Liver (tissue), 9 donors: ENCODE results near the gene SEMA4D. TPM values are rescaled to one million over a fixed set of nuclear protein-coding genes. Genes with fewer than 3 reads are reported as not detected.

Source experiments
- DNase-seq: peaks from one replicate; pipeline ENCODE4 v3.0.0-alpha.2; 2017; ENCODE audit warnings: low spot score
- H3K27ac ChIP-seq, 2 donors: one replicate each; pipeline ENCODE4 v1.7.0; 2013; ENCODE audit warnings: inconsistent platforms in 2 of 2, low read length in 2 of 2, control low read depth in 1 of 2, low read depth in 1 of 2, mild to moderate bottlenecking in 1 of 2
- H3K27me3 ChIP-seq, 4 donors: one replicate each; pipeline versions ENCODE4 v1.6.1 to v1.7.0; 2013; ENCODE audit warnings: low read length in 3 of 4, inconsistent platforms in 1 of 4, mild to moderate bottlenecking in 1 of 4, moderate library complexity in 1 of 4; ENCODE audit not compliant: control insufficient read depth in 4 of 4, insufficient read depth in 4 of 4
- H3K36me3 ChIP-seq, 4 donors: one replicate each; pipeline versions ENCODE4 v1.6.1 to v1.7.0; 2013; ENCODE audit warnings: low read length in 3 of 4, mild to moderate bottlenecking in 3 of 4, low read depth in 1 of 4, moderate library complexity in 1 of 4; ENCODE audit not compliant: control insufficient read depth in 4 of 4, insufficient read depth in 3 of 4
- H3K4me1 ChIP-seq, 4 donors: one replicate each; pipeline versions ENCODE4 v1.6.1 to v1.7.0; 2013; ENCODE audit warnings: low read length in 3 of 4, mild to moderate bottlenecking in 3 of 4, moderate library complexity in 1 of 4; ENCODE audit not compliant: control insufficient read depth in 4 of 4, insufficient read depth in 4 of 4
- H3K4me3 ChIP-seq, 3 donors: one replicate each; pipeline versions ENCODE4 v1.6.1 to v1.7.0; 2013; ENCODE audit warnings: low read length in 3 of 3, control low read depth in 1 of 3, low read depth in 1 of 3, mild to moderate bottlenecking in 1 of 3
- H3K9ac ChIP-seq, 2 donors: one replicate each; pipeline ENCODE4 v1.7.0; 2013; ENCODE audit warnings: low read length in 2 of 2, mild to moderate bottlenecking in 2 of 2, moderate library complexity in 2 of 2, control low read depth in 1 of 2, low read depth in 1 of 2
- H3K9me3 ChIP-seq, 4 donors: one replicate each; pipeline versions ENCODE4 v1.6.1 to v1.7.0; 2013; ENCODE audit warnings: low read length in 3 of 4; ENCODE audit not compliant: control insufficient read depth in 4 of 4
- EGR1 ChIP-seq, 2 donors: IDR thresholded peaks; 2 replicates each; pipeline ENCODE4 v1.6.1; 2016 to 2018; ENCODE audit warnings: antibody characterized with exemption in 2 of 2, low read depth in 2 of 2
- FOXA1 ChIP-seq: IDR thresholded peaks from 2 replicates; pipeline ENCODE4 v1.6.1; 2016; ENCODE audit warnings: antibody characterized with exemption
- FOXA2 ChIP-seq: IDR thresholded peaks from 2 replicates; pipeline ENCODE4 v1.6.1; 2016; ENCODE audit warnings: antibody characterized with exemption
- GABPA ChIP-seq, 2 donors: IDR thresholded peaks in 1 of 2; conservative IDR thresholded peaks in 1 of 2; 2 replicates each; pipeline ENCODE4 v1.6.1; 2016; ENCODE audit warnings: antibody characterized with exemption in 2 of 2, mild to moderate bottlenecking in 1 of 2, moderate library complexity in 1 of 2
- HNF4A ChIP-seq, 2 donors: conservative IDR thresholded peaks; 2 replicates each; pipeline ENCODE4 v1.6.1; 2016; ENCODE audit warnings: antibody characterized with exemption in 2 of 2, mild to moderate bottlenecking in 2 of 2
- HNF4G ChIP-seq: IDR thresholded peaks from 2 replicates; pipeline ENCODE4 v1.6.1; 2016; ENCODE audit warnings: antibody characterized with exemption
- JUND ChIP-seq, 2 donors: IDR thresholded peaks; 2 replicates each; pipeline ENCODE4 v1.6.1; 2016; ENCODE audit warnings: antibody characterized with exemption in 2 of 2
- NR2F2 ChIP-seq: IDR thresholded peaks from 2 replicates; pipeline ENCODE4 v1.6.1; 2016; ENCODE audit warnings: antibody characterized with exemption
- RAD21 ChIP-seq, 2 donors: IDR thresholded peaks; 2 replicates each; pipeline ENCODE4 v1.6.1; 2016; ENCODE audit warnings: antibody characterized with exemption in 2 of 2, mild to moderate bottlenecking in 2 of 2
- RXRA ChIP-seq, 2 donors: IDR thresholded peaks; 2 replicates each; pipeline ENCODE4 v1.6.1; 2017 to 2018; ENCODE audit warnings: antibody characterized with exemption in 2 of 2, mild to moderate bottlenecking in 1 of 2
- SP1 ChIP-seq: IDR thresholded peaks from 2 replicates; pipeline ENCODE4 v1.6.1; 2018; ENCODE audit warnings: antibody characterized with exemption, mild to moderate bottlenecking
- TAF1 ChIP-seq: conservative IDR thresholded peaks from 2 replicates; pipeline ENCODE4 v1.6.1; 2016; ENCODE audit warnings: antibody characterized with exemption, mild to moderate bottlenecking
- YY1 ChIP-seq: IDR thresholded peaks from 2 replicates; pipeline ENCODE4 v1.6.1; 2016; ENCODE audit warnings: antibody characterized with exemption, mild to moderate bottlenecking
- WGBS: extraction: QIAGEN DNeasy Blood & Tissue Kit; methylation state at CpG from one replicate; pipeline ENCODE4 v1.1.7; 2013; 5-methylcytosine and 5-hydroxymethylcytosine counted together
- polyA plus RNA-seq, 2 donors: library from polyadenylated mRNA; stranded (reverse) in 1 of 2; unstranded in 1 of 2; fragments of 200-250 nt in 1 of 2; fragments of >200 nt in 1 of 2; fragmentation: Nextera tagmentation in 1 of 2; extraction: Ambion mirVana in 1 of 2; gene quantifications; one replicate each; pipeline versions ENCODE4 v1.2.1 to v1.2.3, GENCODE V29; 2013 to 2015
- total RNA-seq, 2 donors: library from RNA; depleted of rRNA; stranded (reverse); fragments of >200 nt; gene quantifications; one replicate each; pipeline ENCODE4 v1.2.3, GENCODE V29; 2014
- TF ChIP-seq, protein P1 (sequence below): IDR thresholded peaks from 2 replicates; pipeline ENCODE4 v1.6.1; 2016; ENCODE audit warnings: antibody characterized with exemption
- TF ChIP-seq, protein P2 (sequence below): IDR thresholded peaks from 2 replicates; pipeline ENCODE4 v1.6.1; 2016; ENCODE audit warnings: antibody characterized with exemption
- TF ChIP-seq, protein P3 (sequence below): IDR thresholded peaks from 2 replicates; pipeline ENCODE4 v1.6.1; 2016; ENCODE audit warnings: antibody characterized with exemption
- TF ChIP-seq, protein P4 (sequence below): fragments of 150-350 bp; IDR thresholded peaks from 2 replicates; pipeline ENCODE4 v1.5.1; 2017; ENCODE audit warnings: improper control_type of control experiment, low read depth, low read length; ENCODE audit not compliant: missing input control
- TF ChIP-seq, protein P5 (sequence below): IDR thresholded peaks from 2 replicates; pipeline ENCODE4 v1.6.1; 2016; ENCODE audit warnings: antibody characterized with exemption, mild to moderate bottlenecking
- donor health status: healthy.
- donor health status: healthy.
- donor health status: healthy.
- donor health status: healthy.
- donor health status: healthy.

The SEMA4D gene
- total and polyA plus RNA-seq, 4 donors: 1.4 to 12.0 (median 4.1) TPM

- DNase-seq: no peak
- H3K27ac ChIP-seq: no peak overlapping the region
- H3K9ac ChIP-seq: no peak overlapping the region
- no peaks in the 10 kb centered on the region for H3K27me3 ChIP-seq
- no peaks in the 10 kb centered on the region for H3K9me3 ChIP-seq
- H3K36me3 ChIP-seq: peaks cover 6 to 31% (median 16%) of the 10 kb centered on the region in 4 donors
- H3K4me1 ChIP-seq: peaks cover 0 to 5% (median under 1%) of the 10 kb centered on the region in 4 donors
- WGBS: 94% methylated on average over 10 of the region's 10 CpGs
- TF ChIP-seq RAD21 (IDR thresholded peaks at IDR 0.05) (no peak), HNF4A (conservative IDR thresholded peaks at IDR 0.05) (no peak), SP1 (no peak)
- H3K4me3 ChIP-seq: no peak overlapping the region
Measured at GRCh38 chr9:89362647-89363310, 135.1 kb downstream of the SEMA4D start.

- Histone ChIP-seq H3K4me1 (peaks cover 4 to 9% (median 7%) of the 10 kb centered on the region in 4 donors), H3K4me3 (no peak overlapping the region), H3K9ac (no peak overlapping the region), H3K27ac (no peak overlapping the region), H3K36me3 (peaks cover 6 to 31% (median 19%) of the 10 kb centered on the region in 4 donors), H3K27me3 (no peaks in the 10 kb centered on the region), H3K9me3 (no peaks in the 10 kb centered on the region)
- 91% methylated on average over 9 of the region's 9 CpGs for WGBS
- no peak for DNase-seq
- TF ChIP-seq RXRA (IDR thresholded peaks at IDR 0.05): no peak
- TF ChIP-seq, protein P1, sequence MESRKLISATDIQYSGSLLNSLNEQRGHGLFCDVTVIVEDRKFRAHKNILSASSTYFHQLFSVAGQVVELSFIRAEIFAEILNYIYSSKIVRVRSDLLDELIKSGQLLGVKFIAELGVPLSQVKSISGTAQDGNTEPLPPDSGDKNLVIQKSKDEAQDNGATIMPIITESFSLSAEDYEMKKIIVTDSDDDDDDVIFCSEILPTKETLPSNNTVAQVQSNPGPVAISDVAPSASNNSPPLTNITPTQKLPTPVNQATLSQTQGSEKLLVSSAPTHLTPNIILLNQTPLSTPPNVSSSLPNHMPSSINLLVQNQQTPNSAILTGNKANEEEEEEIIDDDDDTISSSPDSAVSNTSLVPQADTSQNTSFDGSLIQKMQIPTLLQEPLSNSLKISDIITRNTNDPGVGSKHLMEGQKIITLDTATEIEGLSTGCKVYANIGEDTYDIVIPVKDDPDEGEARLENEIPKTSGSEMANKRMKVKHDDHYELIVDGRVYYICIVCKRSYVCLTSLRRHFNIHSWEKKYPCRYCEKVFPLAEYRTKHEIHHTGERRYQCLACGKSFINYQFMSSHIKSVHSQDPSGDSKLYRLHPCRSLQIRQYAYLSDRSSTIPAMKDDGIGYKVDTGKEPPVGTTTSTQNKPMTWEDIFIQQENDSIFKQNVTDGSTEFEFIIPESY: no peak
- TF ChIP-seq, protein P2, sequence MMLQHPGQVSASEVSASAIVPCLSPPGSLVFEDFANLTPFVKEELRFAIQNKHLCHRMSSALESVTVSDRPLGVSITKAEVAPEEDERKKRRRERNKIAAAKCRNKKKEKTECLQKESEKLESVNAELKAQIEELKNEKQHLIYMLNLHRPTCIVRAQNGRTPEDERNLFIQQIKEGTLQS: no peak
- TF ChIP-seq FOXA2: no peak
- no peak for TF ChIP-seq SP1
- TF ChIP-seq JUND (IDR thresholded peaks at IDR 0.05): no peak
- TF ChIP-seq EGR1 (IDR thresholded peaks at IDR 0.05; ENCODE audit: low read depth in 2 of 2): no peak
- TF ChIP-seq HNF4A (conservative IDR thresholded peaks at IDR 0.05): no peak
- TF ChIP-seq RAD21 (IDR thresholded peaks at IDR 0.05): no peak
- TF ChIP-seq, protein P3, sequence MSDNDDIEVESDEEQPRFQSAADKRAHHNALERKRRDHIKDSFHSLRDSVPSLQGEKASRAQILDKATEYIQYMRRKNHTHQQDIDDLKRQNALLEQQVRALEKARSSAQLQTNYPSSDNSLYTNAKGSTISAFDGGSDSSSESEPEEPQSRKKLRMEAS: no peak
- TF ChIP-seq FOXA1: no peak
- TF ChIP-seq YY1: no peak
- TF ChIP-seq TAF1: no peak
- TF ChIP-seq, protein P4, sequence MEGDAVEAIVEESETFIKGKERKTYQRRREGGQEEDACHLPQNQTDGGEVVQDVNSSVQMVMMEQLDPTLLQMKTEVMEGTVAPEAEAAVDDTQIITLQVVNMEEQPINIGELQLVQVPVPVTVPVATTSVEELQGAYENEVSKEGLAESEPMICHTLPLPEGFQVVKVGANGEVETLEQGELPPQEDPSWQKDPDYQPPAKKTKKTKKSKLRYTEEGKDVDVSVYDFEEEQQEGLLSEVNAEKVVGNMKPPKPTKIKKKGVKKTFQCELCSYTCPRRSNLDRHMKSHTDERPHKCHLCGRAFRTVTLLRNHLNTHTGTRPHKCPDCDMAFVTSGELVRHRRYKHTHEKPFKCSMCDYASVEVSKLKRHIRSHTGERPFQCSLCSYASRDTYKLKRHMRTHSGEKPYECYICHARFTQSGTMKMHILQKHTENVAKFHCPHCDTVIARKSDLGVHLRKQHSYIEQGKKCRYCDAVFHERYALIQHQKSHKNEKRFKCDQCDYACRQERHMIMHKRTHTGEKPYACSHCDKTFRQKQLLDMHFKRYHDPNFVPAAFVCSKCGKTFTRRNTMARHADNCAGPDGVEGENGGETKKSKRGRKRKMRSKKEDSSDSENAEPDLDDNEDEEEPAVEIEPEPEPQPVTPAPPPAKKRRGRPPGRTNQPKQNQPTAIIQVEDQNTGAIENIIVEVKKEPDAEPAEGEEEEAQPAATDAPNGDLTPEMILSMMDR: no peak
- TF ChIP-seq NR2F2: no peak
- TF ChIP-seq HNF4G: no peak
- TF ChIP-seq GABPA (IDR thresholded peaks at IDR 0.05 in 1 of 2, conservative IDR thresholded peaks at IDR 0.05 in 1 of 2): no peak
- TF ChIP-seq, protein P5, sequence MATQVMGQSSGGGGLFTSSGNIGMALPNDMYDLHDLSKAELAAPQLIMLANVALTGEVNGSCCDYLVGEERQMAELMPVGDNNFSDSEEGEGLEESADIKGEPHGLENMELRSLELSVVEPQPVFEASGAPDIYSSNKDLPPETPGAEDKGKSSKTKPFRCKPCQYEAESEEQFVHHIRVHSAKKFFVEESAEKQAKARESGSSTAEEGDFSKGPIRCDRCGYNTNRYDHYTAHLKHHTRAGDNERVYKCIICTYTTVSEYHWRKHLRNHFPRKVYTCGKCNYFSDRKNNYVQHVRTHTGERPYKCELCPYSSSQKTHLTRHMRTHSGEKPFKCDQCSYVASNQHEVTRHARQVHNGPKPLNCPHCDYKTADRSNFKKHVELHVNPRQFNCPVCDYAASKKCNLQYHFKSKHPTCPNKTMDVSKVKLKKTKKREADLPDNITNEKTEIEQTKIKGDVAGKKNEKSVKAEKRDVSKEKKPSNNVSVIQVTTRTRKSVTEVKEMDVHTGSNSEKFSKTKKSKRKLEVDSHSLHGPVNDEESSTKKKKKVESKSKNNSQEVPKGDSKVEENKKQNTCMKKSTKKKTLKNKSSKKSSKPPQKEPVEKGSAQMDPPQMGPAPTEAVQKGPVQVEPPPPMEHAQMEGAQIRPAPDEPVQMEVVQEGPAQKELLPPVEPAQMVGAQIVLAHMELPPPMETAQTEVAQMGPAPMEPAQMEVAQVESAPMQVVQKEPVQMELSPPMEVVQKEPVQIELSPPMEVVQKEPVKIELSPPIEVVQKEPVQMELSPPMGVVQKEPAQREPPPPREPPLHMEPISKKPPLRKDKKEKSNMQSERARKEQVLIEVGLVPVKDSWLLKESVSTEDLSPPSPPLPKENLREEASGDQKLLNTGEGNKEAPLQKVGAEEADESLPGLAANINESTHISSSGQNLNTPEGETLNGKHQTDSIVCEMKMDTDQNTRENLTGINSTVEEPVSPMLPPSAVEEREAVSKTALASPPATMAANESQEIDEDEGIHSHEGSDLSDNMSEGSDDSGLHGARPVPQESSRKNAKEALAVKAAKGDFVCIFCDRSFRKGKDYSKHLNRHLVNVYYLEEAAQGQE: no peak
Measured at GRCh38 chr9:89361816-89362646, 135.9 kb downstream of the SEMA4D start.
